SK-N-SH (cell line): ENCODE results near the gene LTC4S. TPM values are rescaled to one million over a fixed set of nuclear protein-coding genes. Genes with fewer than 3 reads are reported as not detected.

ENCODE experiments used
- CTCF ChIA-PET: fragments of 300-600, 350-600 bp; formaldehyde crosslinking; extraction: SDS; loops from one replicate; lab custom pipeline; 2021; lab: Yijun Ruan, JAX
- POLR2A ChIA-PET: fragments of 350-600 bp; sonication (Branson Sonifier 250); formaldehyde crosslinking; extraction: SDS; loops from one replicate; lab custom pipeline; 2020; ENCODE audit warnings: antibody characterized with exemption, inconsistent platforms; lab: Yijun Ruan, JAX
- DNase-seq: peaks from one replicate; pipeline ENCODE4 v3.0.0; 2012
- H2AFZ ChIP-seq: fragments of 200-600 bp; sonication (generic); 2 replicates; pipeline ENCODE4 v1.8.1; 2016; ENCODE audit warnings: antibody characterized with exemption, mild to moderate bottlenecking, low read depth
- H3F3A ChIP-seq: fragments of 200-600 bp; sonication (generic); replicated peaks from 2 replicates; pipeline ENCODE3; 2016; ENCODE audit warnings: antibody characterized with exemption, mild to moderate bottlenecking; ENCODE audit not compliant: insufficient read depth
- H3K27ac ChIP-seq, 2 experiments: fragments of 200-500 bp in 1 of 2; fragments of 200-600 bp in 1 of 2; sonication (Bioruptor generic) in 1 of 2; sonication (generic), shearing (Covaris generic) in 1 of 2; 2 replicates each; pipeline versions ENCODE4 v1.5.1 to v1.6.1; 2014 to 2016; ENCODE audit warnings: low read depth in 2 of 2, inconsistent platforms in 1 of 2, low read length in 1 of 2, mild to moderate bottlenecking in 1 of 2, mixed read lengths in 1 of 2
- H3K27me3 ChIP-seq: fragments of 200-600 bp; sonication (generic), shearing (Covaris generic); 2 replicates; pipeline ENCODE4 v1.6.1; 2016; ENCODE audit warnings: mixed run types; ENCODE audit not compliant: insufficient read depth
- H3K36me3 ChIP-seq, 2 experiments: fragments of 200-500 bp in 1 of 2; fragments of 200-600 bp in 1 of 2; sonication (Bioruptor generic) in 1 of 2; sonication (generic) in 1 of 2; replicated peaks in 1 of 2; 2 replicates each; pipeline versions ENCODE3 to v1.5.1; 2014 to 2016; ENCODE audit warnings: low read length in 1 of 2, mild to moderate bottlenecking in 1 of 2; ENCODE audit not compliant: insufficient read depth in 2 of 2, control insufficient read depth in 1 of 2
- H3K4me1 ChIP-seq, 2 experiments: fragments of 200-500 bp in 1 of 2; fragments of 200-600 bp in 1 of 2; sonication (Bioruptor generic) in 1 of 2; sonication (generic), shearing (Covaris generic) in 1 of 2; 2 replicates each; pipeline versions ENCODE4 v1.5.1 to v1.6.1; 2014 to 2016; ENCODE audit warnings: low read depth in 1 of 2, low read length in 1 of 2, mixed run types in 1 of 2; ENCODE audit not compliant: insufficient read depth in 2 of 2, control insufficient read depth in 1 of 2
- H3K4me2 ChIP-seq: fragments of 200-600 bp; sonication (generic), shearing (Covaris generic); 2 replicates; pipeline ENCODE4 v1.6.1; 2017; ENCODE audit warnings: mixed run types
- H3K4me3 ChIP-seq, 2 experiments: fragments of 200-500 bp in 1 of 2; fragments of 200-600 bp in 1 of 2; sonication (Bioruptor generic) in 1 of 2; sonication (generic), shearing (Covaris generic) in 1 of 2; 2 replicates each; pipeline versions ENCODE4 v1.5.1 to v1.8.1; 2014 to 2016; ENCODE audit warnings: low read depth in 2 of 2, inconsistent platforms in 1 of 2, low read length in 1 of 2, mild to moderate bottlenecking in 1 of 2, mixed read lengths in 1 of 2, moderate library complexity in 1 of 2
- H3K79me2 ChIP-seq: fragments of 200-600 bp; sonication (generic); 2 replicates; pipeline ENCODE4 v1.8.1; 2017; ENCODE audit warnings: mild to moderate bottlenecking; ENCODE audit not compliant: insufficient read depth
- H3K9ac ChIP-seq: fragments of 200-600 bp; sonication (generic); 2 replicates; pipeline ENCODE4 v1.6.1; 2017; ENCODE audit warnings: mixed run types
- H3K9me2 ChIP-seq: fragments of 200-600 bp; sonication (generic); 2 replicates; pipeline ENCODE4 v1.6.1; 2017; ENCODE audit warnings: mixed run types
- H3K9me3 ChIP-seq: fragments of 200-600 bp; sonication (generic); 2 replicates; pipeline ENCODE4 v1.6.1; 2017; ENCODE audit warnings: mixed run types, mild to moderate bottlenecking, moderate library complexity
- H4K20me1 ChIP-seq: fragments of 200-600 bp; sonication (generic); 2 replicates; pipeline ENCODE4 v1.6.1; 2017; ENCODE audit warnings: mild to moderate bottlenecking, mixed run types; ENCODE audit not compliant: insufficient read depth
- CHD2 ChIP-seq: fragments of 150-350 bp; IDR thresholded peaks from 2 replicates; pipeline ENCODE4 v1.6.1; 2018; ENCODE audit warnings: low read length; ENCODE audit not compliant: partially characterized antibody
- ELF1 ChIP-seq: IDR thresholded peaks from 2 replicates; pipeline ENCODE4 v1.4.0; 2012
- EZH2phosphoT487 ChIP-seq: fragments of 200-600 bp; sonication (generic); IDR thresholded peaks from 2 replicates; pipeline ENCODE4 v1.6.1; 2017; ENCODE audit warnings: low read depth, mixed run types, mild to moderate bottlenecking, antibody characterized with exemption, moderate library complexity, borderline replicate concordance
- SIN3A ChIP-seq: IDR thresholded peaks from 2 replicates; pipeline ENCODE4 v1.6.1; 2012; ENCODE audit warnings: low read depth, mild to moderate bottlenecking, low read length, moderate library complexity, borderline replicate concordance
- TCF12 ChIP-seq: IDR thresholded peaks from 2 replicates; pipeline ENCODE4 v1.4.0; 2012
- YY1 ChIP-seq: IDR thresholded peaks from 2 replicates; pipeline ENCODE4 v1.4.0; 2012; ENCODE audit warnings: low read depth, mild to moderate bottlenecking
- WGBS: methylation state at CpG from one replicate; pipeline ENCODE4 v1.1.6; 2017; ENCODE audit warnings: low lambda C conversion rate; 5-methylcytosine and 5-hydroxymethylcytosine counted together
- polyA plus RNA-seq, 3 experiments: library from polyadenylated mRNA; depleted of rRNA; stranded (reverse); fragments of >200 nt; gene quantifications; 2 replicates each; pipeline ENCODE4 v1.2.3, GENCODE V29; 2012
- TF ChIP-seq, protein P1 (sequence below): fragments of 200-600 bp; sonication (generic); IDR thresholded peaks from 2 replicates; pipeline ENCODE4 v1.6.1; 2017; ENCODE audit warnings: antibody characterized with exemption, mild to moderate bottlenecking, moderate library complexity
- TF ChIP-seq, protein P2 (sequence below): IDR thresholded peaks from 2 replicates; pipeline ENCODE4 v1.6.1; 2012; ENCODE audit warnings: mild to moderate bottlenecking, low read depth, low read length, moderate library complexity
- TF ChIP-seq, protein P3 (sequence below): IDR thresholded peaks from 2 replicates; pipeline ENCODE4 v1.4.0; 2012; ENCODE audit warnings: low read depth, borderline replicate concordance

The LTC4S gene
- polyA plus RNA-seq, 1 of the 3 experiments (the other 2 are of a cell fraction): 0.43 TPM

DNA sequence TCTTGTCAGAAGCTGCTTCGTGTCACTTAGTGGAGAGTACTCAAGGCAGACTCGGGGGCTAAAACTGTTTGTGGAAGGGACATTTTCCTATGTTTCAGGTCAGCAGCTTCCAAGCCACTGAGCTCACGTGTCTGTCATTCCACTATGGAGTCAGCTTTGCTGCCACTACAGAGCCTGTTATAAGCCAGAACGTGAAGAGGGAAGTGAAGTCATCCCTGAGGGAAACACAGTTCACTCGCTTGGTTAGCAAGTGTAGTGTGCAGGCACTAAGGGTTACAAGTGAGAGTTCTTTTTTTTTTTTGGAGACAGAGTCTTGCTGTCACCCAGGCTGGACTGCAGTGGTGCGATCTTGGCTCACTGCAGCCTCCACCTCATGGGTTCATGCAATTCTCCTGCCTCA lies 24.5 kb upstream of the LTC4S start (continued):
- TF ChIP-seq, protein P1, sequence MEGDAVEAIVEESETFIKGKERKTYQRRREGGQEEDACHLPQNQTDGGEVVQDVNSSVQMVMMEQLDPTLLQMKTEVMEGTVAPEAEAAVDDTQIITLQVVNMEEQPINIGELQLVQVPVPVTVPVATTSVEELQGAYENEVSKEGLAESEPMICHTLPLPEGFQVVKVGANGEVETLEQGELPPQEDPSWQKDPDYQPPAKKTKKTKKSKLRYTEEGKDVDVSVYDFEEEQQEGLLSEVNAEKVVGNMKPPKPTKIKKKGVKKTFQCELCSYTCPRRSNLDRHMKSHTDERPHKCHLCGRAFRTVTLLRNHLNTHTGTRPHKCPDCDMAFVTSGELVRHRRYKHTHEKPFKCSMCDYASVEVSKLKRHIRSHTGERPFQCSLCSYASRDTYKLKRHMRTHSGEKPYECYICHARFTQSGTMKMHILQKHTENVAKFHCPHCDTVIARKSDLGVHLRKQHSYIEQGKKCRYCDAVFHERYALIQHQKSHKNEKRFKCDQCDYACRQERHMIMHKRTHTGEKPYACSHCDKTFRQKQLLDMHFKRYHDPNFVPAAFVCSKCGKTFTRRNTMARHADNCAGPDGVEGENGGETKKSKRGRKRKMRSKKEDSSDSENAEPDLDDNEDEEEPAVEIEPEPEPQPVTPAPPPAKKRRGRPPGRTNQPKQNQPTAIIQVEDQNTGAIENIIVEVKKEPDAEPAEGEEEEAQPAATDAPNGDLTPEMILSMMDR: no peak
- TF ChIP-seq EZH2phosphoT487 (no peak), ELF1 (no peak), YY1 (no peak), SIN3A (no peak), TCF12 (no peak)
- TF ChIP-seq, protein P2, sequence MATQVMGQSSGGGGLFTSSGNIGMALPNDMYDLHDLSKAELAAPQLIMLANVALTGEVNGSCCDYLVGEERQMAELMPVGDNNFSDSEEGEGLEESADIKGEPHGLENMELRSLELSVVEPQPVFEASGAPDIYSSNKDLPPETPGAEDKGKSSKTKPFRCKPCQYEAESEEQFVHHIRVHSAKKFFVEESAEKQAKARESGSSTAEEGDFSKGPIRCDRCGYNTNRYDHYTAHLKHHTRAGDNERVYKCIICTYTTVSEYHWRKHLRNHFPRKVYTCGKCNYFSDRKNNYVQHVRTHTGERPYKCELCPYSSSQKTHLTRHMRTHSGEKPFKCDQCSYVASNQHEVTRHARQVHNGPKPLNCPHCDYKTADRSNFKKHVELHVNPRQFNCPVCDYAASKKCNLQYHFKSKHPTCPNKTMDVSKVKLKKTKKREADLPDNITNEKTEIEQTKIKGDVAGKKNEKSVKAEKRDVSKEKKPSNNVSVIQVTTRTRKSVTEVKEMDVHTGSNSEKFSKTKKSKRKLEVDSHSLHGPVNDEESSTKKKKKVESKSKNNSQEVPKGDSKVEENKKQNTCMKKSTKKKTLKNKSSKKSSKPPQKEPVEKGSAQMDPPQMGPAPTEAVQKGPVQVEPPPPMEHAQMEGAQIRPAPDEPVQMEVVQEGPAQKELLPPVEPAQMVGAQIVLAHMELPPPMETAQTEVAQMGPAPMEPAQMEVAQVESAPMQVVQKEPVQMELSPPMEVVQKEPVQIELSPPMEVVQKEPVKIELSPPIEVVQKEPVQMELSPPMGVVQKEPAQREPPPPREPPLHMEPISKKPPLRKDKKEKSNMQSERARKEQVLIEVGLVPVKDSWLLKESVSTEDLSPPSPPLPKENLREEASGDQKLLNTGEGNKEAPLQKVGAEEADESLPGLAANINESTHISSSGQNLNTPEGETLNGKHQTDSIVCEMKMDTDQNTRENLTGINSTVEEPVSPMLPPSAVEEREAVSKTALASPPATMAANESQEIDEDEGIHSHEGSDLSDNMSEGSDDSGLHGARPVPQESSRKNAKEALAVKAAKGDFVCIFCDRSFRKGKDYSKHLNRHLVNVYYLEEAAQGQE: no peak
- TF ChIP-seq, protein P3, sequence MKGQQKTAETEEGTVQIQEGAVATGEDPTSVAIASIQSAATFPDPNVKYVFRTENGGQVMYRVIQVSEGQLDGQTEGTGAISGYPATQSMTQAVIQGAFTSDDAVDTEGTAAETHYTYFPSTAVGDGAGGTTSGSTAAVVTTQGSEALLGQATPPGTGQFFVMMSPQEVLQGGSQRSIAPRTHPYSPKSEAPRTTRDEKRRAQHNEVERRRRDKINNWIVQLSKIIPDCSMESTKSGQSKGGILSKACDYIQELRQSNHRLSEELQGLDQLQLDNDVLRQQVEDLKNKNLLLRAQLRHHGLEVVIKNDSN: no peak
- TF ChIP-seq, all 33 proteins: peak for 0

DNA sequence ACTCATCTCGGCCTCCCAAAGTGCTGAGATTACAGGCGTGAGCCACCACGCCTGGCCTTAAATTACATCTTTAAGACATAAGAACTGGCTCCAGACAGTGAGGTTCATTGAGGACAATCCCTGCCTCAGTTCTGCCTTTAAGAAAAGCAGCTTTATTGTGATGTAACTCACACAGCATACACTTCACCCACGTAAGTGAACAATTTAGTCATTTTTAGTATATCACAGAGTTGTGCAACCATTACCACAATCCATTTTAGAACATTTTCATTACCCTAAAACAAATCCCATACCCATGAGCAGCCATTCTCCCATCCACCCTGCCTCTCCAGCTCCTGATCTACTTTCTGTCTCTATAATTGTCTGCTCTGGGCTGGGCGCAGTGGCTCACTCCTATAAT lies 24.0 kb upstream of the LTC4S start:
- 97% methylated on average over 5 of the region's 5 CpGs for WGBS
- TF ChIP-seq CHD2 (no peak), TCF12 (no peak)
- Histone ChIP-seq H2AFZ (no peak overlapping the region), H3K36me3 (peaks cover 49 to 51% of the 10 kb centered on the region in 2 experiments), H4K20me1 (no peaks in the 10 kb centered on the region; the same call in 1 of the 2 replicates), H3K27ac (no peak overlapping the region), H3K79me2 (peaks cover 61% of the 10 kb centered on the region), H3K27me3 (no peaks in the 10 kb centered on the region), H3K9me2 (no peaks in the 10 kb centered on the region), H3K4me2 (no peak overlapping the region), H3K4me1 (peaks cover 19 to 27% of the 10 kb centered on the region in 2 experiments; a peak in 3 of 4 replicates), H3F3A (peaks cover 18% of the 10 kb centered on the region), H3K9ac (no peak overlapping the region), H3K9me3 (no peaks in the 10 kb centered on the region), H3K4me3 (no peak overlapping the region)
- ChIA-PET CTCF (interaction anchor here (0.9 to 1.7 kb wide), 2 partner anchors 10 to 13 kb away, joined by 3 to 4 read pairs; no protein-coding TSS in a partner anchor), POLR2A (no interaction called here)
- DNase-seq: no peak
